Mesenchymal stem cell (in vitro differentiated cells and primary cell): ENCODE measurements around the gene NUCKS1.
A peak's percentile ranks its signal among the peaks of the same experiment; 100 is the strongest.

ENCODE experiments used
- DNase-seq: peaks from one replicate; pipeline ENCODE4 v3.0.0-alpha.2; 2013
- H2AFZ ChIP-seq: one replicate; pipeline ENCODE4 v1.6.1; 2013; ENCODE audit warnings: low read depth, mild to moderate bottlenecking, control low read depth, inconsistent platforms, low read length, moderate library complexity
- H2AK5ac ChIP-seq: 2 replicates; pipeline ENCODE4 v1.6.1; 2013; ENCODE audit warnings: low read length, moderate library complexity, mild to moderate bottlenecking, inconsistent platforms; ENCODE audit not compliant: severe bottlenecking
- H2BK120ac ChIP-seq: one replicate; pipeline ENCODE4 v1.6.1; 2013; ENCODE audit warnings: low read depth, mild to moderate bottlenecking, inconsistent platforms, low read length, moderate library complexity
- H2BK12ac ChIP-seq, 2 experiments: one replicate each; pipeline ENCODE4 v1.6.1; 2013; ENCODE audit warnings: inconsistent platforms in 2 of 2, low read length in 2 of 2, mild to moderate bottlenecking in 2 of 2, moderate library complexity in 2 of 2, control low read depth in 1 of 2
- H2BK15ac ChIP-seq: one replicate; pipeline ENCODE4 v1.6.1; 2013; ENCODE audit warnings: mild to moderate bottlenecking, low read depth, inconsistent platforms; ENCODE audit not compliant: poor library complexity, severe bottlenecking
- H2BK5ac ChIP-seq: 2 replicates; pipeline ENCODE4 v1.6.1; 2013; ENCODE audit warnings: low read depth, mild to moderate bottlenecking, low read length, control low read depth, inconsistent platforms; ENCODE audit not compliant: poor library complexity, severe bottlenecking
- H3K14ac ChIP-seq, 2 experiments: one replicate each; pipeline ENCODE4 v1.6.1; 2013; ENCODE audit warnings: inconsistent platforms in 2 of 2, low read length in 2 of 2, control low read depth in 1 of 2, mild to moderate bottlenecking in 1 of 2, moderate library complexity in 1 of 2
- H3K18ac ChIP-seq, 2 experiments: one replicate each; pipeline ENCODE4 v1.6.1; 2013; ENCODE audit warnings: inconsistent platforms in 2 of 2, low read length in 2 of 2, control low read depth in 1 of 2, low read depth in 1 of 2, mild to moderate bottlenecking in 1 of 2
- H3K23ac ChIP-seq, 2 experiments: one replicate each; pipeline ENCODE4 v1.6.1; 2013; ENCODE audit warnings: inconsistent platforms in 2 of 2, low read length in 2 of 2, mild to moderate bottlenecking in 2 of 2, moderate library complexity in 2 of 2, control low read depth in 1 of 2
- H3K27ac ChIP-seq: 2 replicates; pipeline ENCODE4 v1.5.1; 2013; ENCODE audit warnings: mild to moderate bottlenecking, moderate library complexity, low read length, control low read depth, inconsistent platforms; ENCODE audit not compliant: poor library complexity, severe bottlenecking
- H3K27me3 ChIP-seq, 2 experiments: 2 replicates each; pipeline versions ENCODE4 v1.6.1 to v1.7.0; 2013; ENCODE audit warnings: low read length in 2 of 2, mild to moderate bottlenecking in 2 of 2, moderate library complexity in 2 of 2, control low read depth in 1 of 2, inconsistent platforms in 1 of 2; ENCODE audit not compliant: control insufficient read depth in 1 of 2, insufficient read depth in 1 of 2
- H3K36me3 ChIP-seq, 2 experiments: 2 replicates each; pipeline versions ENCODE4 v1.6.1 to v1.7.0; 2013; ENCODE audit warnings: low read length in 2 of 2, control low read depth in 1 of 2, inconsistent platforms in 1 of 2, low read depth in 1 of 2, mild to moderate bottlenecking in 1 of 2; ENCODE audit not compliant: insufficient read depth in 2 of 2, control insufficient read depth in 1 of 2
- H3K4ac ChIP-seq, 2 experiments: one replicate each; pipeline ENCODE4 v1.6.1; 2013; ENCODE audit warnings: inconsistent platforms in 2 of 2, low read length in 2 of 2, mild to moderate bottlenecking in 2 of 2, moderate library complexity in 2 of 2, control low read depth in 1 of 2, low read depth in 1 of 2
- H3K4me1 ChIP-seq: 2 replicates; pipeline ENCODE4 v1.6.1; 2013; ENCODE audit warnings: low read depth, low read length, control low read depth; ENCODE audit not compliant: control insufficient read depth, insufficient read depth
- H3K4me2 ChIP-seq: 2 replicates; pipeline ENCODE4 v1.6.1; 2013; ENCODE audit warnings: low read length, mild to moderate bottlenecking, inconsistent platforms; ENCODE audit not compliant: poor library complexity, severe bottlenecking
- H3K4me3 ChIP-seq, 2 experiments: 2 replicates each; pipeline versions ENCODE4 v1.5.1 to v1.7.0; 2013; ENCODE audit warnings: low read length in 2 of 2, mild to moderate bottlenecking in 2 of 2, control low read depth in 1 of 2, low read depth in 1 of 2; ENCODE audit not compliant: insufficient read depth in 1 of 2
- H3K79me1 ChIP-seq: replicated peaks from 2 replicates; pipeline ENCODE4 v1.6.1; 2013; ENCODE audit warnings: mild to moderate bottlenecking, control low read depth, low read length, inconsistent platforms; ENCODE audit not compliant: poor library complexity, severe bottlenecking
- H3K9ac ChIP-seq: 2 replicates; pipeline ENCODE4 v1.7.0; 2013; ENCODE audit warnings: mild to moderate bottlenecking, low read length, moderate library complexity
- H3K9me3 ChIP-seq: 2 replicates; pipeline ENCODE4 v1.7.0; 2013; ENCODE audit warnings: mild to moderate bottlenecking, low read length; ENCODE audit not compliant: control insufficient read depth
- H4K8ac ChIP-seq: one replicate; pipeline ENCODE4 v1.6.1; 2013; ENCODE audit warnings: inconsistent platforms, mild to moderate bottlenecking, low read length, moderate library complexity
- H4K91ac ChIP-seq: one replicate; pipeline ENCODE4 v1.6.1; 2013; ENCODE audit warnings: mild to moderate bottlenecking, low read length, inconsistent platforms
- WGBS: methylation state at CpG from one replicate; pipeline ENCODE4 v1.1.7; 2013; ENCODE audit warnings: mixed read lengths; 5-methylcytosine and 5-hydroxymethylcytosine counted together

Gene NUCKS1

GRCh38 chr1:205704903-205705302 is 45.1 kb downstream of the NUCKS1 start:
- Histone ChIP-seq H3K9ac (no peak overlapping the region), H2BK5ac (no peak overlapping the region), H3K23ac (no peak overlapping the region), H3K4me3 (no peak overlapping the region), H3K36me3 (peaks cover 11 to 64% of the 10 kb centered on the region in 2 experiments), H2AK5ac (no peak overlapping the region), H3K27me3 (no peaks in the 10 kb centered on the region), H2BK15ac (no peak overlapping the region), H3K14ac (no peak overlapping the region), H2BK12ac (no peak overlapping the region), H3K4ac (no peak overlapping the region), H2AFZ (no peak overlapping the region), H2BK120ac (no peak overlapping the region), H3K79me1 (peaks cover 20% of the 10 kb centered on the region), H4K91ac (no peak overlapping the region), H3K18ac (no peak overlapping the region), H3K4me2 (no peak overlapping the region), H3K9me3 (no peaks in the 10 kb centered on the region), H3K27ac (no peak overlapping the region), H4K8ac (no peak overlapping the region), H3K4me1 (peaks cover 17% of the 10 kb centered on the region)
- DNase-seq = no peak
- 83% methylated on average over 2 of the region's 2 CpGs for WGBS

DNA sequence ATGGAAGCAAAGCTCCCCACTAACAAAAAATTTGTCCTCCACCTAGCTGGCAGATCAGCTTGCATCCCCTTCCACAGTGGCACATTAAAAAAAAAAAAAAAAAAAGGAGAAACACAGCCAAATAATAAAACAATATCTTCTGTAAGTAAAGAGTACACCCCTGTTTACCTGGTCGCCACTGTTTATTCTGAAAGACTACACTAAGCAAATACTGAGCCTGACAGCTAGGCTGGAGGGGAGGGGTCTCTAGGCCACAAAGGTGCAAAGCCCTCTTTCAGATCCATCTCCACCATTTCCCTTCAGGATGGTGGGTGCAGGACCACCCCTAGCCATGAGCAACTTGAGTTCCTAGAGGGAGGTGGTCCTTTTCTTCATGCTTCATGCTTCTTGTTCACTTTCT is 46.9 kb downstream of the NUCKS1 start:
- no peak overlapping the region for H3K9ac ChIP-seq
- no peak overlapping the region for H3K23ac ChIP-seq
- H2BK5ac ChIP-seq = no peak overlapping the region
- H4K91ac ChIP-seq = no peak overlapping the region
- H3K27me3 ChIP-seq = no peaks in the 10 kb centered on the region
- no peak overlapping the region for H3K4ac ChIP-seq
- H3K18ac ChIP-seq = no peak overlapping the region
- 75% methylated on average over 1 of the region's 1 CpG for WGBS
- no peak overlapping the region for H2BK15ac ChIP-seq
- no peak overlapping the region for H3K27ac ChIP-seq
- H2AFZ ChIP-seq = no peak overlapping the region
- H4K8ac ChIP-seq = no peak overlapping the region
- H3K4me1 ChIP-seq = peaks cover 12% of the 10 kb centered on the region
- H3K4me3 ChIP-seq = no peak overlapping the region
- H2AK5ac ChIP-seq = peak overlapping the region; percentile 34
- no peak overlapping the region for H2BK120ac ChIP-seq
- H3K79me1 ChIP-seq = peaks cover 19% of the 10 kb centered on the region
- no peak for DNase-seq
- H3K4me2 ChIP-seq = no peak overlapping the region
- no peaks in the 10 kb centered on the region for H3K9me3 ChIP-seq
- no peak overlapping the region for H3K14ac ChIP-seq
- no peak overlapping the region for H2BK12ac ChIP-seq
- peaks cover 11 to 46% of the 10 kb centered on the region in 2 experiments for H3K36me3 ChIP-seq

DNA sequence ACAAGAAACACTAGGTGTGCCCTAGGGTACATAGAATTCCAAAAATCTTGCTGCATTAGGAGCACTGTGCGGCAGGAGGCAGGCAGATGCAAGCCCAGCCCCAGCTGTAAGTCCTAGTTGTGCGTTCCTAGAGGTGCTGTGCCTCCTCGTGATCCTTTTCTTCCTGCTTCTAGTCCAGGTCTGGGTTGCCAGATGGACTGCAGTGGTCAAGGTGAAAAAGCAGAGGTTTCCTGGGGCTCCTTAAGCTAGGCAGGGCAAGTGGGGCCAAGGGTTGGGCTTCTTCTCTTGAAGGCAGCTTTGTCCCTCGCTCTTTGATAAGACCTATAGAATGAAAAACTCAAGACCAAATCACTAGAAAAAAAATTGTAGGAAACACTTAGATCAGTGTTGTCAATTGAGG is 48.1 kb downstream of the NUCKS1 start:
- no peak overlapping the region for H3K4me3 ChIP-seq
- 83% methylated on average over 3 of the region's 4 CpGs for whole genome bisulfite sequencing

DNA sequence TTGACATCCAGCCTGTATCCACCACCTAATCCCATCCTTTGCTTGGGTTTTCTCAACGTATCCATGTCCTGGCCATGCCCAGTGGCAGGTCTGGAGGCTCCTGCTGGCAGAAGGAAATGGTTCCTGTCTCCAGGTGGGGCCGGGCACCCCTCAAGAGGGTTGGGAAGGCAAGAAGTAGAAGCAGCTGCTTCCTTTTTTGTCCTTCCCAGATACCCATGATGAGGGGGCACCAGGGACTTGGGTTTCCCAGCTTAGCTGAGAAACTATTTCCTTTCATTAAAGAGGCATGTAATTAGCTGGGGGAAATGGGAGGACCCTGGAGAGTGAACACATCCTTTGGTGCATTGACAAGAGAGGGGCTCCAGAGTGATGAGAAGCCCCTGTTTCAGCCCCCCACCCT is 48.6 kb downstream of the NUCKS1 start:
- 59% methylated on average over 2 of the region's 2 CpGs for WGBS
- Histone ChIP-seq H3K27ac (peak overlapping the region; percentile 17), H2AK5ac (peak overlapping the region; percentile 11)

More for the DNA sequence above, 48.1 kb downstream of the NUCKS1 start:
- peaks cover 19% of the 10 kb centered on the region for H3K79me1 ChIP-seq
- no peak overlapping the region for H3K9ac ChIP-seq
- peaks cover 9% of the 10 kb centered on the region for H3K4me1 ChIP-seq
- H4K8ac ChIP-seq = peak overlapping the region; percentile 75
- H3K14ac ChIP-seq = no peak overlapping the region
- H3K27ac ChIP-seq = no peak overlapping the region
- no peak overlapping the region for H3K23ac ChIP-seq
- H3K27me3 ChIP-seq = no peaks in the 10 kb centered on the region
- H3K36me3 ChIP-seq = peaks cover 11 to 36% of the 10 kb centered on the region in 2 experiments
- no peak overlapping the region for H2BK12ac ChIP-seq
- no peak overlapping the region for H2BK120ac ChIP-seq
- H3K9me3 ChIP-seq = no peaks in the 10 kb centered on the region
- H2AK5ac ChIP-seq = no peak overlapping the region
- no peak overlapping the region for H2BK15ac ChIP-seq
- no peak overlapping the region for H3K4ac ChIP-seq
- H3K18ac ChIP-seq = no peak overlapping the region
- DNase-seq = no peak
- H3K4me2 ChIP-seq = no peak overlapping the region
- H4K91ac ChIP-seq = peak overlapping the region; percentile 34
- H2AFZ ChIP-seq = no peak overlapping the region
- H2BK5ac ChIP-seq = no peak overlapping the region

More for the DNA sequence above, 48.6 kb downstream of the NUCKS1 start:
- Histone ChIP-seq H2BK12ac (peak overlapping the region in 1 of 2 experiments; percentile 19), H3K9ac (no peak overlapping the region), H3K4me3 (no peak overlapping the region), H3K4me1 (peaks cover 9% of the 10 kb centered on the region), H4K91ac (no peak overlapping the region), H3K27me3 (no peaks in the 10 kb centered on the region), H3K36me3 (peaks cover 11 to 32% of the 10 kb centered on the region in 2 experiments), H2AFZ (no peak overlapping the region), H2BK5ac (no peak overlapping the region), H4K8ac (no peak overlapping the region), H3K18ac (peak overlapping the region; percentile 48 to 56), H2BK15ac (no peak overlapping the region), H3K23ac (no peak overlapping the region), H3K4ac (no peak overlapping the region), H3K79me1 (peaks cover 19% of the 10 kb centered on the region), H2BK120ac (no peak overlapping the region), H3K9me3 (no peaks in the 10 kb centered on the region), H3K4me2 (no peak overlapping the region), H3K14ac (peak overlapping the region in 1 of 2 experiments; percentile 56)
- DNase-seq = no peak
